Sciatic nerve (tissue), 2 donors: ENCODE measurements around the gene KDM6A. TPM values are rescaled to one million over a fixed set of nuclear protein-coding genes. Genes with fewer than 3 reads are reported as not detected.
"Not testable (repeated sequence)": the region's sequence is repeated elsewhere in the genome, so short reads cannot be mapped to it uniquely, and the experiment has no call there.

Experiments
- ATAC-seq: fragments of 200-7000 bp; cut with Tn5 transposase; one replicate; pipeline ENCODE4 v1.9.1; 2020; ENCODE audit warnings: mild to moderate bottlenecking, moderate library complexity
- DNase-seq: peaks from one replicate; pipeline ENCODE4 v3.0.0-alpha.2; 2020; ENCODE audit warnings: low spot score
- intact Hi-C: fragments of 100-400 bp; cut with DNase I; formaldehyde crosslinking; loops from one replicate; pipeline ENCODE4 v1.14.2; 2022
- total RNA-seq: library from RNA; stranded (reverse); fragmentation: NEBNext Ultra II Directional; extraction: Animal tissue kit (Norgen Biotek cat#: 25700); gene quantifications from one replicate; pipeline ENCODE4 v1.2.1, GENCODE V29; 2021
- donor health status: DM: no; HTN: no; CAD: no.
- donor health status: DM: no; HTN: no; CAD: no.

The KDM6A gene
- total RNA-seq, 1 donor from 2014 or later, result 52.8 TPM

- no peak for DNase-seq
- intact Hi-C loops, result no loop called here
- no peak for ATAC-seq
Observed at GRCh38 chrX:45031830-45032378, 158.9 kb downstream of the KDM6A start.

GRCh38 chrX:45035071-45035470 is 162.1 kb downstream of the KDM6A start:
- ATAC-seq, result no peak
- intact Hi-C loops, result no loop called here

GRCh38 chrX:45036161-45036560 is 163.2 kb downstream of the KDM6A start:
- DNase-seq (no peak), ATAC-seq (no peak)
- intact Hi-C loops, result no loop called here

More at GRCh38 chrX:45035071-45035470, 162.1 kb downstream of the KDM6A start:
- DNase-seq, result no peak

- DNase-seq, ATAC-seq, intact Hi-C loops: not testable (repeated sequence)
Observed at GRCh38 chrX:45040137-45040536, 167.1 kb downstream of the KDM6A start.

GRCh38 chrX:45046417-45046816 is 173.4 kb downstream of the KDM6A start:
- ATAC-seq (no peak), DNase-seq (no peak)
- intact Hi-C loops, result no loop called here

DNA sequence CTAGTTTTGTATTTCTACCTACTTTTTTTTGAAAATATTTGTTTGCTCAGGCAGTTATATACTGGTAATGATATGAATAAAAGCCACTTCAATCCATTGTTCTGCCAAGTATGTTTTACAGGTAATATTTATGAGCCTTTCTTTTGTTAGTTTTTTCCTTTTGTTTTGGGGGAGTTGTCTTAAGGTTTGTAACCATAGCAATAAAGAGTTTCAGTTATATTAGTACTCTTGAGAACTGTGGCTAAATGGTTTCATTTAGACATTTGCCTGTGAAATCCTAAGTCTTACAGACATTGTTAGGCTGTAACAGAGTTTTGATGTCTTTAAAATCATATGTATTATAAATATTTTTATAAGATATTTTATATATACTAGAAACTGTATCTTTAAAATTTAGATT is 177.6 kb downstream of the KDM6A start:
- no peak for DNase-seq
- intact Hi-C loops, result no loop called here

GRCh38 chrX:45056428-45057145 is 183.6 kb downstream of the KDM6A start:
- no peak for ATAC-seq
- DNase-seq, result no peak
- intact Hi-C loops, result no loop called here

More for the DNA sequence above, 177.6 kb downstream of the KDM6A start:
- ATAC-seq, result no peak

GRCh38 chrX:45059906-45060305 is 186.9 kb downstream of the KDM6A start:
- intact Hi-C loops, result not testable (repeated sequence)

DNA sequence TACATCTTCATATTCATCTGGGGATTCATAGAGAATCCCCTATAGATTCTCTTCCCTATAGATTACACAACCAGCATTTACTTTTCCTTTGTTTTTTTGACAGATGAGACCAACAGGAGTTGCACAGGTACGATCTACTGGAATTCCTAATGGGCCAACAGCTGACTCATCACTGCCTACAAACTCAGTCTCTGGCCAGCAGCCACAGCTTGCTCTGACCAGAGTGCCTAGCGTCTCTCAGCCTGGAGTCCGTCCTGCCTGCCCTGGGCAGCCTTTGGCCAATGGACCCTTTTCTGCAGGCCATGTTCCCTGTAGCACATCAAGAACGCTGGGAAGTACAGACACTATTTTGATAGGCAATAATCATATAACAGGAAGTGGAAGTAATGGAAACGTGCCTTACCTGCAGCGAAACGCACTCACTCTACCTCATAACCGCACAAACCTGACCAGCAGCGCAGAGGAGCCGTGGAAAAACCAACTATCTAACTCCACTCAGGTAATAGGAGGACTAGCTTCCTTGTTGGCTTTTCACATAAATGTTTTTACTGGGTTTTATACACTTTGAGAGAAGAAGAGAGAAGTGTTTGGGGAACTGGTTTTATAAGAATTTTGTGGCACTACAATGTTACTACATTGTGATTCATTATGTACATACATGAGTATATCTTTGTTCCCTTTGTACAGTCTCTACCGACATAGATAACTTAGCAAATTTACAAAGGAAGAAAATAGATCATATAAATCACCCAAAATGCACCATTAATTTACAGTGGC is 190.5 kb downstream of the KDM6A start:
- ATAC-seq (no peak), DNase-seq (no peak)
- intact Hi-C loops, result no loop called here

More at GRCh38 chrX:45059906-45060305, 186.9 kb downstream of the KDM6A start:
- not testable (repeated sequence) for DNase-seq, ATAC-seq

DNA sequence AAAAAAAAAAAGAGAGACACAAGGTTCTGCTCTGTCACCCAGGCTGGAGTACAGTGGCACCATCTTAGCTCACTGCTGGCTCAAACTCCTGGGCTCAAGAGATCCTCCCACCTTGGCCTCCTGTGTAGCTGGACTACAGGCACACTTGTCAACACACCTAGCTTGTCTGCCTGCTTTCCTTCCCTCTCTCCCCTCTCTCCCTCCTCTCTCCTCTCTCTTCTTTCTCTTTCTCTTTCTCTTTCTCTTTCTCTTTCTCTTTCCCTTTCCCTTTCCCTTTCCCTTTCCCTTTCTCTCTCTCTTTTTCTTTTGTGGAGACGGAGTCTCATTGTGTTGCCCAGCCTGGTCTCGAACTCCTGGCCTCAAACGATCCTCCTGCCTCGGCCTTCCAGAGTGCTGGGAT is 195.6 kb downstream of the KDM6A start:
- DNase-seq, result no peak
- no peak for ATAC-seq
- intact Hi-C loops, result no loop called here

- intact Hi-C loops, result no loop called here
- DNase-seq, result no peak
- ATAC-seq, result peak; percentile 45
Observed at GRCh38 chrX:45070116-45071007, 197.4 kb downstream of the KDM6A start.

GRCh38 chrX:45073011-45073410 is 200.0 kb downstream of the KDM6A start:
- intact Hi-C loops, ATAC-seq, DNase-seq: not testable (repeated sequence)

- no peak for DNase-seq
- intact Hi-C loops, result no loop called here
- ATAC-seq, result no peak
Observed at GRCh38 chrX:45077748-45078424, 204.9 kb downstream of the KDM6A start.

DNA sequence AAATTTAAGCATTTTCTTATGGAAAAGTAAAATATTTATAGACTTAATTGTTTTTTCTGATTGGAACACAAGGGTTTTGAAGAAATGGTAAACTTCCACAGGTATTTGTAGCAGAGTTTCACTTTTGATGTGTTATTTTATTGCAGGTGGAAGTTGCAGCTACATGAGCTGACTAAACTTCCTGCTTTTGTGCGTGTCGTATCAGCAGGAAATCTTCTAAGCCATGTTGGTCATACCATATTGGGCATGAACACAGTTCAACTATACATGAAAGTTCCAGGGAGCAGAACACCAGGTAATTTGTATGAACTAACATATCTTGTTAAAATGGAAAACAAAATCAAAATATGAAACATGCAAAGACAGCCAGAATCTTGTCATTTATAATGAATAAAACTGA is 210.3 kb downstream of the KDM6A start:
- no peak for ATAC-seq
- no peak for DNase-seq
- intact Hi-C loops, result no loop called here

DNA sequence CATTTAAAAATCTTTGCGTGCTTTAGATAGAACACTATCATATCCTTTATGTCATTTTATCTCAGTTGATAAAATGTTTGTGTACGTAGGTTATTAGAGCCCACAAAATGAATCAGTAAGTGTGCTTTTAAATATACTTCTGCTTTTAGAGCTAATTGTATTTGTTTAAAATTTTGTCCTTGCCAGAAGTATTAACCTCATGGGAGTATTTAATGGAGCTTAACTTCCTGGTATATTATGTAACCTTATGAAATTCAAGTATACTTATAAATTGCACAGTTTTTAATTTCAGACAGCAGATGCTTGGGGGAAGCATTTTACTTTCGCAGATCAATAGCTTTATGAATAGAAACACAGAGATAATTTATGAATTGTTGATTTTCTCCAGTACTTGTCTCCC is 237.5 kb downstream of the KDM6A start:
- intact Hi-C loops, result no loop called here
- DNase-seq, result no peak
- no peak for ATAC-seq

- intact Hi-C loops, result no loop called here
- ATAC-seq, result no peak
- no peak for DNase-seq
Observed at GRCh38 chrX:45126158-45126557, 253.2 kb downstream of the KDM6A start.

DNA sequence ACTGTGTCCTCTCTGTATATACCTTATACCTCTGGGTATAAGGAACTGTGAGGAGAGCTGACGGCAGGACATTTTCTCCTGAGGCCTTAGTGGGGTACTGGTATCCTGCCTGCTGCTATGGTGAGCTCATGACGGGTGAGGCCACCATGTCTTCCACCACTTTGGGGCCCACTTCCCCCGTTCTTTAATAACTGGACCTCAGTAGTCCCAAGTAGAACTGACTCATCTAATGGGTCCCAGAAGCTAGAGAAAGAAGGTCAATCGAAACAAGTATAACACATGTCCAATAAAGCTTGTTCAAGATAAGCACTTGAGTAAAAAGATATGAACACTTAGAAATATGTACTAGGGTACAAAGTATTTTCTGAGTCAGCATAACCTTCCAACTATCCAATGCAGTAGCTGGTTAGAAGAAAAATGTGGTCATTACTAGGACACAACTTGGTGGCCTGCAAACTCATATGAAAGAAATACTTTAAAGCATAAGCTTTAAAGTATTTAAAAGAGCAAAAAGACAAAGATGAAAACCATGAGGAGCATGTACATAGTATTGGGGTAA is 256.0 kb downstream of the KDM6A start:
- intact Hi-C loops, result no loop called here
- DNase-seq, result no peak
- no peak for ATAC-seq

GRCh38 chrX:45133465-45133864 is 260.5 kb downstream of the KDM6A start:
- intact Hi-C loops, result no loop called here
- no peak for ATAC-seq
- DNase-seq, result no peak
